ENCODE results near the gene C11orf68.
"Not testable (repeated sequence)": the region's sequence is repeated elsewhere in the genome, so short reads cannot be mapped to it uniquely, and the experiment has no call there.

Gene C11orf68

DNA sequence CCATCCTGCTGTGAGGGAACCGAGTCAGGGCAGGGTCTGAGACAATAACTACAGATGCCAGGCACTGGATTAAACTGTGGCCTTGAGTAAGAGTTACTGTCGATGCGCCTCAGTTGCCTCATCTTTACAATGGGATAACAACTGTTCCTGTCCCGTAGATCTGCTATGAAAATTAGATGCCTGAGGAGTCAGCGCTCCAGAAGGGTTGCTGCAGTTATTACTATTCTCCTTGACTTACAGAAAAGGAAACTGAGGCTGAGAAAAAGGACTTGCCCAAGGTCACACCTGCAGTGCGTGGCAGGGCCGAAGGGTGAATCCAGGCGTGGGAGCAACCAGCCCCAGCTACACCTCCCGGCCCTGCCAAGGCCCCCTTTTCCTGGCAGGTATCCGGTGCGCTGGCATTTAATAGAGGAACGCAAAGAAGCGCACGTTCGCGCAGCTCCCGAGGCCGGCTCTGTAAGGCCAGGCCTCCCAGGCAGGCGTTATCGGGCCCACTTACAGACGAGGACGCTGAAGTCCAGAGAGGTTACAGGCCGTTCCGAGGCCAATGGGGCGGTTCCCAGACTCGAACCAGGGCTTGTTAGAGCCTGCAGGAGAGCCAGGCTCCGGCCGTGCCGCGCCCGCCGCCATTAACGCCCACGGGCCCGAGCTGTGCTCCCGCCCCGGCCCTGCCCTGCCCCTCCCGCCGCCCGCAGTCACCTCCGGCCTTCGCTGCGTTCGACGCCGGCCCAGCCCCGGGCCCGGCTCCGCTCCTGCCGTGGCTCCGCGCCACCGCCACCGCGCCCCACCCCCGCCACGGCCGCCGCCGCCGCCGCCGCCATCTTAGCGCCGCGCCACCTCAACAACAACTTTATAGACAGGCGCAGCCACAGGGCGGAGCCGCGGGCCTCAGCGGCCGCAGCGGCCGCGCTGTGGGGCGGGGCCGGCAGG lies at the start of gene C11orf68:
Gene C11orf68, minus strand, starts transcription at position 852 of the 930 bp plus-strand sequence. Its CDS starts 31 bp downstream, at position 821.
- FAIRE-seq: no peak

DNA sequence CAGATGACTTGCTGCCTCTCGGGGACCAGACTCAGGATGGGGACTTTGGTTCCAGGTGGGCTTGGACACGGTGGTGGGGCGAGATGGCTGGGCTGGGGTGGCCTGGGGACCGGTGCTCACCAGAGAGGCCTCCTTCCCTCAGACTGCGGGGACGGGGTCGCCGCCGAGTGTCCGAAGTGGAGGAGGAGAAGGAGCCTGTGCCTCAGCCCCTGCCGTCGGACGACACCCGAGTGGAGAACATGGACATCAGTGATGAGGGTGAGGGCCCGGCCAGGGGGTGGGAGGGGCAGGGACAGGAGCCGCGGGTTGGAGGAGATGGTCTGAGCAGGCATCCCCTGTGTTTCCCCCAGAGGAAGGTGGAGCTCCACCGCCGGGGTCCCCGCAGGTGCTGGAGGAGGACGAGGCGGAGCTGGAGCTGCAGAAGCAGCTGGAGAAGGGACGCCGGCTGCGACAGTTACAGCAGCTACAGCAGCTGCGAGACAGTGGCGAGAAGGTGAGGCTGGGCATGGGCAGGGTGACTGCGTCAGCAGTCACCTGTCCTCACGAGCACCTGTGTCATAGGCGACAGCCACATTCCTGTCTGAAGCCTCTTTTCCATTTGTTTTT lies 48.6 kb upstream of the C11orf68 start:
- FAIRE-seq: no peak

DNA sequence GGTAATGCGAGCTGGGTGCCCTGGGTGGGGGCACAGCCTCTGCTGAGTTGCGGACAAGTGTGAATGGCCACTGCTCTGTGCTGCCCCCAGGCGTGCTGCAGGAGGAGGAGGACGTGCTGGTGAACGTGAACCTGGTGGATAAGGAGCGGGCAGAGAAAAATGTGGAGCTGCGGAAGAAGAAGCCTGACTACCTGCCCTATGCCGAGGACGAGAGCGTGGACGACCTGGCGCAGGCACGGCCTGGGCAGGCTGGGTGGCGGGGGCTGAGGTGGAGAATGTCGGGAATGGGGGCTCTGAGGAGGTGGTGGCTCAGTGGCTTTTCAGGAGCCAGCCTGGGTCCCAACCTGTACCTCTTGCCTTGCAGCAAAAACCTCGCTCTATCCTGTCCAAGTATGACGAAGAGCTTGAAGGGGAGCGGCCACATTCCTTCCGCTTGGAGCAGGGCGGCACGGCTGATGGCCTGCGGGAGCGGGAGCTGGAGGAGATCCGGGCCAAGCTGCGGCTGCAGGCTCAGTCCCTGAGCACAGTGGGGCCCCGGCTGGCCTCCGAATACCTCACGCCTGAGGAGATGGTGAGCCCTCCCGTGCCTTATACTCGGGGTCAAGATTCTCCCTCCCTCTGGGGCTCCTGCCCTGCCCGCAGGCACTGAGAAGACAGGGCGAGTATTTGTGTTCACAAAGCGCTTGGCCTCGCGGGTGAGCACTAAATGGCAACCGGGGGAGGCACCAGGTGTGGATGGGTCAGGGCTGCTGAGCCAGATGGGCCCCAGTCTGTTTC lies 47.3 kb upstream of the C11orf68 start:
- no peak for FAIRE-seq

DNA sequence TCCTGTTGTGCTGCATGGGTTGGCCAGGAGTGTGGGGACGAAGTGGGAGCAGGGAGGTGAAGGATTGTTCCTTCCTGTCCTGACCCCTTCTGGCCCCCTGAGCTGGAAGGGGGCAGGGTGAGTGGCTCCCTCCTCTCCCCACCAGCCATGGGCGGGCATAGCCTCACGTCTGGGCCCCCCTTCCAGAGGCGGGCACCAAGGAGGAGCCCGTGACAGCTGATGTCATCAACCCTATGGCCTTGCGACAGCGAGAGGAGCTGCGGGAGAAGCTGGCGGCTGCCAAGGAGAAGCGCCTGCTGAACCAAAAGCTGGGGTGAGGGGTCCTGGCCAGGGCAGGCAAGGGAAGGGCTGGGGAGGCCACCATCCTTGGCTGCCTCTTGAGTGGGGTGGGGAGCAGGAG lies 46.0 kb upstream of the C11orf68 start:
- FAIRE-seq: no peak

DNA sequence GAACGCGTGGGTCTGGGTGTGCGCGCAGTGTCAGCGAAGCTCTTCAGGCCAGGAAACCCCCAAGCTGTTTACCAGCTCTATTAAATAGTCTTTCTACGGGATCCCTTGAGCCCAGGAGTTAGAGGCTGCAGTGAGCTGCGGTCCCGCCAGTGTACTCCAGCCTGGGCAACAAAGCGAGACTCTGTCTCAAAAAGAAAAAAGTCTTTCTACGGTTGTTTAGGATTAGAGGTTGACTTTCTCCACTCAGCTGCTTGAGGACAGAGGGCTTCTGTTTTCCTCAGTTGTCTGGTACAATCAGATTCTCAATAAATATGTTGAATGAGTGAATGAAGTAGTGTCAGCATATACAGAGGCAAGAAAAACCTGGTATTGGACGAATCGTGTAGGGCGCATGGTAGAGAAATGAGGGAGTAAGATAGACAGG lies 43.3 kb upstream of the C11orf68 start:
- no peak for FAIRE-seq

DNA sequence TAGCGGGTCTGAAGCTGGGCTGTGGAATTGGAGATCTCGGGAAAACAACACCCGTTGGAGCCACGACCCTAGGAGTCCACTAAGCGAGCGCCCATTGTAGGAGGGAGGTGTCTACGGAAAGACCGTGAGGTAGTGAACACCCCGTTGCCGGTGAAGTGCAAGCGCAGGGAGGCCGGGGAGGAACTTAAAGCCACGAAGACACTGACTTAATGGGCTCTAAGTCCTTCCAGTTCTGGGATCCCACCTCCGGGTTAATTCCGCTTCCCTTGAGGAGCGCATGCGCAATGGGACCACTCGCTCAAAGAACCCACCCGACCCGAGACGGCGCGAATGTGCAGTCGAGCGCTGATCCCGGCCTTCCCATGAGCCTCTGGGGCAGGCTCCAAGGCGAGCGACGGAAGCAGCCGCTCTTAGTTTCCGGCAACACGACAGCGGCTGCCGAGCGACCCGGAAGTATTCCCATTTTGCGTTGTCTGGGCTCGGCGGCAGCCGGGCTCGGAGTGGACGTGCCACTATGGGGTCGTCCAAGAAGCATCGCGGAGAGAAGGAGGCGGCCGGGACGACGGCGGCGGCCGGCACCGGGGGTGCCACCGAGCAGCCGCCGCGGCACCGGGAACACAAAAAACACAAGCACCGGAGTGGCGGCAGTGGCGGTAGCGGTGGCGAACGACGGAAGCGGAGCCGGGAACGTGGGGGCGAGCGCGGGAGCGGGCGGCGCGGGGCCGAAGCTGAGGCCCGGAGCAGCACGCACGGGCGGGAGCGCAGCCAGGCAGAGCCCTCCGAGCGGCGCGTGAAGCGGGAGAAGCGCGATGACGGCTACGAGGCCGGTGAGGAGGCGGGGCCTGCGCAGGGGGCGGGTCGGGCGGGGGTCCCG lies 42.6 kb upstream of the C11orf68 start, which contains the start of gene SART1:
Gene SART1, plus strand, starts transcription at position 468 of the 874 bp plus-strand sequence. Its CDS starts 47 bp downstream, at position 515.
- FAIRE-seq: no peak

DNA sequence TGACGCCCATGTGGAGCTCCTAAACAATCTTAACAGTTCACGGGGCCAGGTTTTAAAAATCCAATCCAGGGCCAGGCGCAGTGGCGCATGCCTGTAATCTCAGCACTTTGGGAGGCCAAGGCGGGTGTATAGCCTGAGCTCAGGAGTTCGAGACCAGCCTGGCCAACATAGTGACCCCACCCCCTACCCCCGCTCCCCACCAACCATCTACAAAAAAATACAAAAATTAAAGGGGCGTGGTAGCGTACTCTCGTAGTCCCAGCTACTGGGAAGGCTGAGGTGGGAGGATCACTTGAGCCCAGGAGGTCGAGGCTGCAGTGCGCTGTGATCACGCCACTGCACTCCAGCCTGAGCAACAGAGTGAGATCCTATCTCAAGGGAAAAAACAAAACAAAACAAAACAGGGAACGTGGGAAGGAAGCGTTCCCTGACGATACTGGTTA lies 42.0 kb upstream of the C11orf68 start:
- FAIRE-seq: no peak

DNA sequence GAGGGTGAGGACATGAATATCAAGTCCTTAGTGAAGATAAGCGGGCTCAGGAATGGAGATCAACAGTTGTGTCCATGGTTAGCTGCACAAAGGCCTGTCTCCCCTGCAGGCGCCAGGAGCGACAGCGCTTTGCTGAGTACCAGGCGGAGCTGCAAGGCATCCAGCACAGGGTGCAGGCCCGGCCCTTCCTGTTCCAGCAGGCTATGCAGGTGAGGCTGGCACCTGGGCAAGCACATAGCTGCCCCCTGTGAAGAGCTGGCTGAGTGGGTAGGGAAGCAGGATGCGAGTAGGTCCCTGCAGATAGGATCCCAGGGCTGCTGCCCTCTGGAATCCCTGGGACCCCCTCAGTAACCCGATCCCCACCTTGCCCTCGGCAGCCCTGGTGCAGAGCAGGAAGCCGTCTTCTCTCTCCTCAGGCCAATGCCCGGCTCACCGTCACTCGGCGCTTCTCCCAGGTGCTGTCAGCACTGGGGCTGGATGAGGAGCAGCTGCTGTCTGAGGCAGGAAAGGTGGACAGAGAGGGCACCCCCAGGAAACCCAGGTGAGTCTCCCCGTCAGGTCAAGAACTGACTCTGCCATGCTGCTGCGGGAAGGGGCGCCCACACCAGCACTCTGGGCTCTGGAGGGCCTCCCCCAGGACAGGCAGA lies 40.0 kb upstream of the C11orf68 start:
- FAIRE-seq: no peak

DNA sequence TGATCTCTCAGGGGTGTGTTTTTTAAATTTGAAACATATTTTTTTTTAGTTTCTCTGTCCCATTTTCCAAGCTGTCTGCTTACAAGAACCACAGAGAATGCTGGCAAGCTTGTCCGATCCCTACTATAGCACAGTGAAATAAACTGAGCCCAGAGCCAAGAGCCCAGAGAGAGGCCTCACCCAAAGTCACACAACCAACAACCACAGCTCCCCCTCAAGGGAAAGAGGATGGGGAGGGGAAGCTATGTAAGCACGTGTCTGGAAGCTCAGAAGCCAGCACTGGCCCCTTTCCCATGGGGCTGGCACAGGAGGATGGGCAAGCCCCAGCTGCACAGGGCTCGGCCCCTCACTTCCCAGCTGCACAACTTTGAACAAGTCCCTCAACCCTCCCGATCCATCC lies 39.4 kb upstream of the C11orf68 start:
- FAIRE-seq: no peak

DNA sequence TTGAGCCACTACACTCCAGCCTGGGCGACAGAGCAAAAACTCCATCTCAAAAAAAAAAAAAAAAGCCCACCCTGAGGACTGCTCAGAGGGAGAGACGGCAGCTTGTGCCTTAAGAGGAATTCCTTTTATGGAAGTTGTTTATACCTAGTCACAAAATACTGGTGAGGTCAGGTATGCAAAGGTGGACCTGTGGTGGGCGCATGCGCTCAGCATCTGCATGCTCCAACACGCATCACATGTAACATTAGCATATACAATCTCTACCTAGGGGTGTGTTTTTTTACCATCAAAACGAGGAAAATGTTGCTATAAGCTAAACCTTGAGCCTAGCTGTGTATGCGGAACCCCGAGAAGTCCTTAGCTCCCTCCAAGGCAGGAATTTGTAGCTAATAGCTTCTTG lies 35.9 kb upstream of the C11orf68 start:
- FAIRE-seq: no peak

DNA sequence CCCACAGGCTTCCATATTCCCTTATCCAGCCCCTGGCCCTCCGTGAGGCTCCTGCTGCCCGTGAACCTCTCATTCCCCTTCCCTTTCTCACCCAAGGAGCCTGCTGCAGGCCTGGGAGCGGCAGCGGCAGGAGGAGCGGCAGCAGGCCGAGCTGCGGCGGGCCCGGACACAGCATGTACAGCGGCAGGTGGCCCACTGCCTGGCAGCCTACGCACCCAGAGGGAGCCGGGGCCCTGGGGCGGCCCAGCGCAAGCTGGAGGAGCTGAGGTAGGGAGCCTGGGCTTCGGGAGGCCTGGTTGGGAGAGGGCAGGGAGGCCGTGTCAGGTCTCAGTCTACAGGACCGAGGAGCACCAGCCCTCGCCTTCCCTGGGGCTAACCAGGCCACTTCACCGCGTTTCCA lies 34.6 kb upstream of the C11orf68 start:
- FAIRE-seq: no peak

DNA sequence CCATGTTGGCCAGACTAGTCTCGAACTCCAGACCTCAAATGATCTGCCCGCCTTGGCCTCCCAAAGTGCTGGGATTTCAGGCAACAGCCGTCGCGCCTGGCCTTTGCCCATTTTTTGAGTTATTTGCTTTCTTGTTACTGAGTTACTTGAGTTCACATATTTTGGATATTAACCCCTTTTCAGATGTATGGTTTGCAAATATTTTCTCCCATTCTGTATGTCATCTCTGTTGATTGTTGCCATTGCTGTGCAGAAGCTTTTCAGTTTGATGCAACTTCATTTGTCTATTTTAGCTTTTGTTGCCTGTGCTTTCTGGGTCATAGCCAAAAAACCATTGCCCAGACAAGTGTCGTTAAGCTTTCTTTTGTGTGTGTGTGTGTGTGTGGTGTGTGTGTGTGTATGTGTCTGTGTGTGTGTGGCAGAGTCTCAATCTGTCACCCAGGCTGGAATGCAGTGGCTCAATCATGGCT lies 33.2 kb upstream of the C11orf68 start:
- FAIRE-seq: no peak

DNA sequence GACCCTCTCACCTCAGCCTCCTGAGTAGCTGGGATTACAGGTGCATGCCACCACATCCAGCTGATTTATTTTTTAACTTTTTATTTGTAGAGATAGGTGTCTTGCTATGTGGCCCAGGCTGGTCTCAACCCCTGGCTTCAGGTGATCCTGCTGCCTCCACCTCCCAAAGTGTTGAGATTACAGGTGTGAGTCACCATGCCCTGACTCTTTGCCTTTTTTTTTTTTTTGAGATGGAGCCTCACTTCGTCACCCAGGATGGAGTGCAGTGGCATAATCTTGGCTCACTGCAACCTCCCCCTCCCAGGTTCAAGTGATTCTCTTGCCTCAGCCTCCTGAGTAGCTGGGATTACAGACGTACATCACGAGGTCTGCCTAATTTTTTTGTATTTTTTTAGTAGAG lies 32.8 kb upstream of the C11orf68 start:
- FAIRE-seq: not testable (repeated sequence)

DNA sequence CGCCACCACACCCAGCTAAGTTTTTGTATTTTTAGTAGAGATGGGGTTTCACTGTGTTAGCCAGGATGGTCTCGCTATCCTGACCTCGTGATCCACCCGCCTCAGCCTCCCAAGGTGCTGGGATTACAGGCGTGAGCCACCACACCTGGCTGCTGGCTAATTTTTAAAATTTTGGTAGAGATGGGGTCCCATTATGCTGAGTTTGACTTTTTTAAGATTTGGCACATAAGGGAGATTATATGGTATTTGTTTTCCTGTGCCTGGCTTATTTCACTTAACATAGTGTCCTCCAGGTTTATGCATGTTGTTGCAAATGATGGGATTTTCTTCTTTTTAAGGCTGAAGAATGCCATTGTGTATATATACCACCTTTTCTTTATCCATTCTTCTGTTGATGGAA lies 31.8 kb upstream of the C11orf68 start:
- FAIRE-seq: not testable (repeated sequence)

DNA sequence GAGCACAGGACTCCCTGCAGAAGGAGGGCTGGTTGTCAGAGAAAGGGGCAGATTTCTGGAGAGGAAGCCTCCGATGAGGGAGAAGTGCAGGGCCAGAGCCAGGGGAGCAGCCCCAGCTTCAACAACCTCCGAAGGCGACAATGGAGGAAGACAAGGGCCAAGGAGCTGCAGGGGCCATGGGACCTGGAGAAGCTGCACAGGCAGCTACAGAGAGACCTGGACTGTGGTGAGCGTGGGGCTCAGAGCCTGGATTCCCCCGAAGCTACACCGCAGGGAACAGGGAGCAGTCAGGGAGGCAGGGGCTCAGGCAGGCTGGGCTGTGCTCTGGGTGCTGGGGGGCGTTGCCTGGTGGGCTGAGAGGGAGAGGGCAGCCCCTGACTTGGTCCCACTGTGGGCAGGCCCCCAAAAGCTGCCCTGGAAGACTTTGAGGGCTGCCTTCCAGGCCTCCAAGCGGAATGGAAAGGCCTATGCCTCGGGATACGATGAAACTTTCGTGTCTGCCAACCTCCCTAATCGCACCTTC lies 28.8 kb upstream of the C11orf68 start:
- FAIRE-seq: no peak

DNA sequence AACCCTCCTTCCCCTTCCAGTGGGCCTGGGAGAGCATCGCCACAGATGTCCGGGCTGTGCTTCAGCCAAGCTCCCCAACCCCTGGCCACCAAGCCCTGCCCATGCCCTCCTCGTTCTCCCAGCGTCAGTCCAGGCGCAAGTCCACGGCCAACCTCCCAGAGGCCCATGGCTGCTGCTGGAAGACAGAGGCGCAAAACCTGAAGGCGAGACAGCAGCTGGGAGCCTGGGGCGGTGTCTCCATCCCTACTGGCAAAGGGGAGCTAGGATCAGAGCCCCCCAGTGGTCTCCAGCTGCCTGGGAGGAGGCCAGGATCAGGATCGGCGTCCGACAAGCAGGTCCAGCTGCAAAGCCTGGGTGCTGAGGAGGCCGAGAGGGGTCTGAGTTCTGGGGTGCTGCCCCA lies 28.3 kb upstream of the C11orf68 start:
- FAIRE-seq: no peak

DNA sequence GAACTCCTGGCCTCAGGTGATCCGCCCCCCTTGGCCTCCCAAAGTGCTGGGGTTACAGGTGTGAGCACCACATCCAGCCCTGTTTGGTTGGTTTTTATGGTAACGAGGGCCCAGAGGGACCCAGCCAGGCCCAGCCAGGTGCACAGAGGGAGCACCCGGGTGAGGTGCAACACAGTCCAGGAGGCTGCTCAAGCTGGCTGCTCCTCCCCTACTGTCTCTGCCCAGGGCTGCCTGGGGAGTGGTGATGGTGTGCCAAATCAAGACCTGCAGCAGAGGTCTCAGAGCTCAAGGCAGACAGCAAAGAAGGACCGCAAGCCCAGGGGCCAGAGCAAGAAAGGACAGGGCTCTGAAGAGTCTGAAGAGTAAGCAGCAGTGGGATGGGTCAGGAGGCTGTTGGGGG lies 27.8 kb upstream of the C11orf68 start:
- no peak for FAIRE-seq

DNA sequence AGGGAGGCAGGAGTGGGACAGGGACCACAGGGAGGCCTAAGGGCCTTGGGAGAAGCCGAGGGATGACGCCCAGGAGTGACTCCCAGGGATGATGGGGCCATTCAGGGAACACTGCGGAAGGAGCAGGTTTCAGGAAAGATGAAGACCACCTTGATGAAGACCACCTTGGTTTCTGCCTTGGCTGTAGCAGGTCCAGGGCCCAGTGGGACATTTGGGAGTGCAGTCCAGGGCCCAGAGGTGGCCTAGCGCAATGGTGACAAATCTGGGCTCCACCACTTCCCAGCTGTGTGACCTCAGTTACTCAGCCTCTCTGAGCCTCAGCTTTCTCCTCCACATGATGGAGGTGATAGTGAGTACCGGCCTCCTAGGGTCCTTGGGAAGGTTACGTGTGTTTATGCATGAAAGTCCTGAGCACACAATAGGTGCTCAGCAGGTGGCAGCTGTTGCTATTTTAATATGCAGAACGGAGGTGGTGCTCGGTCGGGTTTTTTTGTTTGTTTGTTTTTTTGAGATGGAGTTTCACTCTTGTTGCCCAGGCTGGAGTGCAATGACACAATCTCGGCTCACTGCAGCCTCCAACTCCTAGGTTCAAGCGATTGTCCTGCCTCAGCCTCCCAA lies 27.2 kb upstream of the C11orf68 start:
- no peak for FAIRE-seq

DNA sequence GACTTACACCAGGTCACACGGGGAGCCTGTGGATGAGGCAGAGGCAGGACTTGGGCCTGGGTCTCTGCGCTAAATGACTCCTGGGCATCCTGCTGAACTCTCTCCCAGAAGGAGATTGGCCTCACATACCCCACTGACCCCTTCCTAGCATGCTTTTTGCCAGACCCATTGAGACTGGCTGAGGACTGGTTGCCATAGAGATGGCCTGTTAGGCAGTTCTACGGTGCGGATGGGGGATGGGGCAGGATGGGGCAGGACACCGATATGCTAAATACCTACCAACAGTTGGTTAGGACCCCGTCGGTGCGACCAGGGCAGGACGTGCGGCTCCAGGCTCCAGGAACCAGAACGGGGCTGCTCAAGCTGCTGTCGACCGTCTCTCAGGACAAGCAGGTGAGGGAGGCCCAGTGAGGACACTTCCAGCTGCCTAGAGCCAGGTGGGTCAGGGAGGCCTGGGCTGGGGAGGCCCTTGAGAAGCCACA lies 26.6 kb upstream of the C11orf68 start, which contains the start of gene TSGA10IP:
Gene TSGA10IP, plus strand, starts transcription at position 51 of the 482 bp plus-strand sequence. Its CDS starts 196 bp downstream, at position 247.
- FAIRE-seq: no peak

DNA sequence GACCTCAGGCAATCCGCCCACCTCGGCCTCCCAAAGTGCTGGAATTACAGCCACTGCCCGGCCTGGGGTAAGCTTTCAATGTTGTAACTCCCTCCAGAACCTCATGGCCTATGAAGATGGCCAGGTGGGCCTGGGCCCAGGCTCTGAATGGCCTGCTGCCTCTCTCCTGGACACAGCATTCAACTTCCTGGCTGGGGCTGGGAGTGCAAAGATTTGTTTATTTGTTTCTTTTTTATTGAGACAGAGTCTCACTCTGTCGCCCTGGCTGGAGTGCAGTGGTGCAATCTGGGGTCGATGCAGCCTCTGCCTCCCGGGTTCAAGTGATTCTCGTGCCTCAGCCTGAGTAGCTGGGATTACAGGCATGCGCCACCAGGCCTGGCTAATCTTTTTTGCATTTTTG lies 25.9 kb upstream of the C11orf68 start:
- no peak for FAIRE-seq

DNA sequence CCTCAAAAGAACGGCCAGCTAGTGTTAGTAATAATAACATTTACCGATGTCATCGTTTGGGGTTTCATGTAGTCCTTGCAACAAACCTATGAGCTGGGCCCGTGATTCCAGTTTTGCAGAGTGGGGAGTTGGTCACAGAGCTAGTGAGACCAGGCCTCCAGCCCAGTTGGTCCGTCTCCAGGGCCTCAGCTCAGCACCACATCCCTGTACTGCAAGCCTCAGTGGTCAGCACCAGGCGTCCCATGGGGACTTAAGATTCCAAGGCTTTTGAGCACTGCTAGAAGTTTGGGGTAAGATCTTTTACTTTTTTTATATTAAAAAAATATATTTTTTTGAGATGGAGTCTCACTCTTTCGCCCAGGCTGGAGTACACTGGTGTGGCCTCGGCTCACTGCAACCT lies 25.3 kb upstream of the C11orf68 start:
- FAIRE-seq: no peak
